Hepatocyte (in vitro differentiated cells): ENCODE data around the gene MAPK11. TPM values are rescaled to one million over a fixed set of nuclear protein-coding genes. Genes with fewer than 3 reads are reported as not detected.

Source experiments
- DNase-seq: peaks from one replicate; pipeline ENCODE4 v3.0.0-alpha.2; 2016; ENCODE audit warnings: low spot score
- H2AFZ ChIP-seq: fragments of 200-600 bp; sonication (generic); 2 replicates; pipeline ENCODE4 v1.6.0; 2016; ENCODE audit warnings: antibody characterized with exemption, mild to moderate bottlenecking
- H3K27ac ChIP-seq: fragments of 200-600 bp; sonication (generic); 2 replicates; pipeline ENCODE4 v1.5.1; 2016; ENCODE audit warnings: mild to moderate bottlenecking
- H3K27me3 ChIP-seq: fragments of 200-600 bp; sonication (generic); 2 replicates; pipeline ENCODE4 v1.6.1; 2016
- H3K36me3 ChIP-seq: fragments of 200-600 bp; sonication (generic); replicated peaks from 2 replicates; pipeline ENCODE4 v1.5.1; 2016; ENCODE audit warnings: low read depth; ENCODE audit not compliant: insufficient read depth
- H3K4me1 ChIP-seq: fragments of 200-600 bp; sonication (generic); 2 replicates; pipeline ENCODE4 v1.5.1; 2016; ENCODE audit warnings: mild to moderate bottlenecking, moderate library complexity; ENCODE audit not compliant: insufficient read depth
- H3K4me2 ChIP-seq: fragments of 200-600 bp; sonication (generic); 2 replicates; pipeline ENCODE4 v1.6.0; 2016
- H3K4me3 ChIP-seq: fragments of 200-600 bp; sonication (generic); 2 replicates; pipeline ENCODE4 v1.5.1; 2016; ENCODE audit warnings: mild to moderate bottlenecking
- H3K79me2 ChIP-seq: fragments of 200-600 bp; sonication (generic); 2 replicates; pipeline ENCODE4 v1.6.0; 2017; ENCODE audit warnings: mild to moderate bottlenecking
- H3K9me2 ChIP-seq: fragments of 200-600 bp; sonication (generic); replicated peaks from 2 replicates; pipeline ENCODE4 v1.6.0; 2017; ENCODE audit warnings: mild to moderate bottlenecking; ENCODE audit not compliant: insufficient read depth
- H3K9me3 ChIP-seq: fragments of 200-600 bp; sonication (generic); 2 replicates; pipeline ENCODE4 v1.5.1; 2016; ENCODE audit warnings: low read depth, mild to moderate bottlenecking
- H4K20me1 ChIP-seq: fragments of 200-600 bp; sonication (generic); 2 replicates; pipeline ENCODE4 v1.6.0; 2016; ENCODE audit warnings: mild to moderate bottlenecking; ENCODE audit not compliant: insufficient read depth, poor library complexity, severe bottlenecking
- EZH2 ChIP-seq: fragments of 200-600 bp; sonication (generic); IDR thresholded peaks from 2 replicates; pipeline ENCODE4 v1.6.1; 2016; ENCODE audit warnings: antibody characterized with exemption, mild to moderate bottlenecking, borderline replicate concordance
- EZH2phosphoT487 ChIP-seq: fragments of 200-600 bp; sonication (generic); IDR thresholded peaks from one replicate; pipeline ENCODE4 v1.6.1; 2018; ENCODE audit warnings: antibody characterized with exemption, mild to moderate bottlenecking, low read depth, moderate library complexity; ENCODE audit not compliant: unreplicated experiment, severe bottlenecking
- WGBS: methylation state at CpG from one replicate; pipeline ENCODE4 v1.1.6; 2016; ENCODE audit warnings: low lambda C conversion rate; ENCODE audit errors: missing lambda C conversion rate; 5-methylcytosine and 5-hydroxymethylcytosine counted together
- polyA plus RNA-seq: library from polyadenylated mRNA; unstranded; fragments of >200 nt; fragmentation: Nextera tagmentation; extraction: Ambion mirVana; gene quantifications from 2 replicates; pipeline ENCODE4 v1.2.1, GENCODE V29; 2016
- total RNA-seq: library from RNA; depleted of rRNA; stranded (reverse); fragments of >200 nt; gene quantifications from 2 replicates; pipeline ENCODE4 v1.2.3, GENCODE V29; 2014
- TF ChIP-seq, protein P1 (sequence below): fragments of 200-600 bp; sonication (generic); IDR thresholded peaks from 2 replicates; pipeline ENCODE4 v1.5.1; 2016; ENCODE audit warnings: antibody characterized with exemption, mild to moderate bottlenecking; ENCODE audit not compliant: poor library complexity

Gene MAPK11
- total and polyA plus RNA-seq, 2 experiments from 2014 or later = 1.1 to 2.3 TPM

DNA sequence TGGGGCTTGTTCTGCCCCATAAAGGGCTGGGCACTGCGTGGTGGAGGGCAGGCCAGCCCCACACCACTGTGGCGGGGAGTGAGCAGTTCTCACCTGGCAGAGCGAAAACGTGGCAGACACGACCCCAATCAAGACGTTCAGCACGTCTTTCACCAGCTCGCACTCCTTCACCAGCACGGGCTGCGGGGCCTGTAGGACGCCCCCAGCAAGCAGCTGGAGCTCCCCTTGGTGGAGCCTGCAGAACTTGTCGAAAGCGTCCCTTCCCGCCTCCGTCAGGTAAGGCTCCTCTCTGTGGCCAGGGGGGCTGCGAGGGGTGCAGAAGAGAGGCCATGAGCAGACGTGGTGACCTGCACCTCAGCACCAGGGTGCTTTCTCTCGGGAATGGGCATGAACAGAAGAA, 37.0 kb downstream of the MAPK11 start:
- H2AFZ ChIP-seq = no peak overlapping the region
- no peaks in the 10 kb centered on the region for H3K9me2 ChIP-seq
- no peak overlapping the region for H3K4me3 ChIP-seq
- no peak for DNase-seq
- no peak overlapping the region for H3K27ac ChIP-seq
- H3K4me1 ChIP-seq = no peaks in the 10 kb centered on the region
- no peaks in the 10 kb centered on the region for H3K9me3 ChIP-seq
- no peaks in the 10 kb centered on the region for H3K27me3 ChIP-seq
- TF ChIP-seq EZH2 = no peak
- H3K79me2 ChIP-seq = peaks cover 13% of the 10 kb centered on the region
- H3K4me2 ChIP-seq = no peak overlapping the region
- no peaks in the 10 kb centered on the region for H4K20me1 ChIP-seq
- WGBS = 94% methylated on average over 18 of the region's 18 CpGs
- no peaks in the 10 kb centered on the region for H3K36me3 ChIP-seq

DNA sequence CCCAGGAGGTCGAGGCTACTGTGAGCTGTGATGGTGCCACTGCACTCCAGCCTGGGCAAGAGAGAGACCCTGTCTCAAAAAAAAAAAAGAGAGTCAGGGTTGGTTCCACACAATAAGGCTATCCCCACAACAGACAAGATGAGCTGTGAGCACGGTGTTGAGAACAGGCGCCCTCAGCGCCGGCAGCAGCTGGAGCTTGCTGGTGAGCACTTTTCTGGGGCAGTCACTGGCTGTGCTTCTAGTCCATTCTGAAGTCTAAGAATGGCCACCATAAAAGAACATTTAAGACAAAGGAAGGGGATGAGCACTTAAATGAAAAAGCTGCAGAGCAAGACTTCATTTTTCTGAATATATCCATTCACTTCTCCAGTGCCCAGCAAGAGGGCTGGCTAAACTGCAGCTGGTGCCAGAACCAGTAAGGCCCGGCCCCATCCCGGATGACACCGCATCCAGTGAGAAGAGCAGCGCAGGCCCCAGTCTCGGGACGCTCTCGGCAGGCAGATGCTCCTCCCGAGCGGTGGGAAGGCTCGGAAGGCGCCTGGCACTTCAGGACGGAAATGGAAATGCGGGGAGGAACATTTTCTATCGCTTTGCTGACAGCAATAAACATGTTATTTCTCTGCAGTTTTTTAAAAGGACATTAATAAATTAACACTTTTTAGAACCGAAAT, 37.6 kb downstream of the MAPK11 start:
- no peak for DNase-seq
- 97% methylated on average over 20 of the region's 20 CpGs for WGBS
- Histone ChIP-seq H3K4me1 (no peaks in the 10 kb centered on the region), H3K79me2 (peaks cover 9% of the 10 kb centered on the region), H3K36me3 (no peaks in the 10 kb centered on the region), H3K9me2 (no peaks in the 10 kb centered on the region), H4K20me1 (no peaks in the 10 kb centered on the region), H3K27ac (no peak overlapping the region), H3K4me2 (no peak overlapping the region), H3K9me3 (no peaks in the 10 kb centered on the region), H3K27me3 (no peaks in the 10 kb centered on the region), H3K4me3 (no peak overlapping the region), H2AFZ (no peak overlapping the region)
- TF ChIP-seq EZH2phosphoT487 = no peak
- TF ChIP-seq, protein P1, sequence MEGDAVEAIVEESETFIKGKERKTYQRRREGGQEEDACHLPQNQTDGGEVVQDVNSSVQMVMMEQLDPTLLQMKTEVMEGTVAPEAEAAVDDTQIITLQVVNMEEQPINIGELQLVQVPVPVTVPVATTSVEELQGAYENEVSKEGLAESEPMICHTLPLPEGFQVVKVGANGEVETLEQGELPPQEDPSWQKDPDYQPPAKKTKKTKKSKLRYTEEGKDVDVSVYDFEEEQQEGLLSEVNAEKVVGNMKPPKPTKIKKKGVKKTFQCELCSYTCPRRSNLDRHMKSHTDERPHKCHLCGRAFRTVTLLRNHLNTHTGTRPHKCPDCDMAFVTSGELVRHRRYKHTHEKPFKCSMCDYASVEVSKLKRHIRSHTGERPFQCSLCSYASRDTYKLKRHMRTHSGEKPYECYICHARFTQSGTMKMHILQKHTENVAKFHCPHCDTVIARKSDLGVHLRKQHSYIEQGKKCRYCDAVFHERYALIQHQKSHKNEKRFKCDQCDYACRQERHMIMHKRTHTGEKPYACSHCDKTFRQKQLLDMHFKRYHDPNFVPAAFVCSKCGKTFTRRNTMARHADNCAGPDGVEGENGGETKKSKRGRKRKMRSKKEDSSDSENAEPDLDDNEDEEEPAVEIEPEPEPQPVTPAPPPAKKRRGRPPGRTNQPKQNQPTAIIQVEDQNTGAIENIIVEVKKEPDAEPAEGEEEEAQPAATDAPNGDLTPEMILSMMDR = no peak
- TF ChIP-seq EZH2 = no peak

DNA sequence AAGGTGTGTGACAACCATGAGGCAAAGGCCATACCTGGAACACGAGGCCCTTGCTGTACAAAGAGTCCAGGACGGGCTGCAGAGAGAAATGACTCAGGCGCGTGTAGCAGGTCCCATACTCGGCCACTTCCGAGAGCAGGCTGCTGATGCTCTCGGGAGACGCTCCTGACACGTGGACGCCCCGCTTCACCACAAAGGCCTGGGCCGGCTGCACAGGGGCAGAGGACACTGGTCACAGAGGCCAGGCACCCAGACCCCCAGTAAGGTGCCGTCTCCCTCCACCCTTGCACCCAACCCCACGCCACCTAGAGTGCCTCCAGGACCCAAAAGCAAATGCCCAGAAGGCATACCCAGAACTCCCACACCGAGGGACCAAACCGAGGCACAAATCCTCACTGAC, 40.8 kb downstream of the MAPK11 start:
- H3K9me3 ChIP-seq = no peaks in the 10 kb centered on the region
- H3K4me1 ChIP-seq = no peaks in the 10 kb centered on the region
- DNase-seq = no peak
- no peaks in the 10 kb centered on the region for H3K27me3 ChIP-seq
- 98% methylated on average over 16 of the region's 16 CpGs for WGBS
- no peak overlapping the region for H3K27ac ChIP-seq
- H3K36me3 ChIP-seq = no peaks in the 10 kb centered on the region
- H3K4me2 ChIP-seq = no peak overlapping the region
- no peak overlapping the region for H3K4me3 ChIP-seq
- H4K20me1 ChIP-seq = no peaks in the 10 kb centered on the region
- H2AFZ ChIP-seq = no peak overlapping the region
- no peaks in the 10 kb centered on the region for H3K9me2 ChIP-seq
- TF ChIP-seq, protein P1 = no peak
- TF ChIP-seq EZH2 (no peak), EZH2phosphoT487 (no peak)
- H3K79me2 ChIP-seq = no peaks in the 10 kb centered on the region

DNA sequence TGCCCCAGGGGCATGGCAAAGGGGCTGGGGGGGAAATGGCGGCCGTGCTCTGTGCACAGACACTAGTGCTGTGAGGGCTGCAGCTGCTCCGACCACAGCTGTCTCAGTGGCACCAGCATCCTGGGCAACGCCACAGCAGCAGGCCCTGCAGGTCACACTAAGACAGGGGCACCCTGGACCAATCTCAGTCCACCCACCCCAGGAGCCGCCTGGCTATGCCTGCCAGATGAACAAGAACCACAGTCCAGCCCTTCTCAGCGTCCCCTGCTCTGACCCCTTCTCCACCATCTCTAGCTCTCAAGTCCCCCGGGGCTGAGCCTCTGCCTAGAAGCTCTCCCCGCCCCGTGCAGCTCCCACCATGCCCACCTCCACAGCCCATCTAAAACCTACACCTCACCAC, 41.8 kb downstream of the MAPK11 start:
- no peak overlapping the region for H3K27ac ChIP-seq
- WGBS = 99% methylated on average over 8 of the region's 9 CpGs
- no peaks in the 10 kb centered on the region for H3K36me3 ChIP-seq
- H3K27me3 ChIP-seq = no peaks in the 10 kb centered on the region
- H2AFZ ChIP-seq = no peak overlapping the region
- H3K9me2 ChIP-seq = no peaks in the 10 kb centered on the region
- TF ChIP-seq EZH2 (no peak), EZH2phosphoT487 (no peak)
- TF ChIP-seq, protein P1 = no peak
- H3K9me3 ChIP-seq = no peaks in the 10 kb centered on the region
- H4K20me1 ChIP-seq = no peaks in the 10 kb centered on the region
- no peak overlapping the region for H3K4me3 ChIP-seq
- H3K4me2 ChIP-seq = no peak overlapping the region
- no peaks in the 10 kb centered on the region for H3K79me2 ChIP-seq
- H3K4me1 ChIP-seq = no peaks in the 10 kb centered on the region
- no peak for DNase-seq
